ENCODE measurements around the gene FAM174B.

Gene FAM174B

GRCh38 chr15:92600856-92601255 is 54.7 kb downstream of the FAM174B start:
- Mint-ChIP-seq H3K4me3 (no peak overlapping the region), H3K27me3 (peaks cover 6% of the 10 kb centered on the region), H3K36me3 (no peaks in the 10 kb centered on the region), H3K9me3 (peaks cover 4% of the 10 kb centered on the region), H3K27ac (no peak overlapping the region), H3K4me1 (no peaks in the 10 kb centered on the region)
- no peak for DNase-seq (ENCODE audit: low spot score in 2 of 2)
- ATAC-seq (ENCODE audit: low read depth), result no peak

- no peak for DNase-seq (ENCODE audit: low spot score in 2 of 2)
- peaks cover 9% of the 10 kb centered on the region for H3K27me3 Mint-ChIP-seq
- H3K9me3 Mint-ChIP-seq, result peaks cover 1% of the 10 kb centered on the region
- H3K36me3 Mint-ChIP-seq, result no peaks in the 10 kb centered on the region
- no peak overlapping the region for H3K27ac Mint-ChIP-seq
- no peaks in the 10 kb centered on the region for H3K4me1 Mint-ChIP-seq
- ATAC-seq (ENCODE audit: low read depth), result no peak
- H3K4me3 Mint-ChIP-seq, result no peak overlapping the region
Observed at GRCh38 chr15:92599394-92599970, 56.1 kb downstream of the FAM174B start.

- Mint-ChIP-seq H3K27me3 (peaks cover 9% of the 10 kb centered on the region), H3K4me1 (no peaks in the 10 kb centered on the region), H3K27ac (no peak overlapping the region), H3K4me3 (no peak overlapping the region), H3K9me3 (no peaks in the 10 kb centered on the region), H3K36me3 (no peaks in the 10 kb centered on the region)
- DNase-seq (ENCODE audit: low spot score in 2 of 2), result no peak
- ATAC-seq (ENCODE audit: low read depth), result no peak
Observed at GRCh38 chr15:92597548-92597947, 58.0 kb downstream of the FAM174B start.

- ATAC-seq (ENCODE audit: low read depth), result no peak
- H3K36me3 Mint-ChIP-seq, result no peaks in the 10 kb centered on the region
- no peak for DNase-seq (ENCODE audit: low spot score in 2 of 2)
- no peak overlapping the region for H3K4me3 Mint-ChIP-seq
- H3K9me3 Mint-ChIP-seq, result no peaks in the 10 kb centered on the region
- H3K27me3 Mint-ChIP-seq, result peaks cover 9% of the 10 kb centered on the region
- H3K4me1 Mint-ChIP-seq, result no peaks in the 10 kb centered on the region
- no peak overlapping the region for H3K27ac Mint-ChIP-seq
Observed at GRCh38 chr15:92596623-92597022, 59.0 kb downstream of the FAM174B start.

- H3K4me1 Mint-ChIP-seq, result no peaks in the 10 kb centered on the region
- no peak overlapping the region for H3K4me3 Mint-ChIP-seq
- H3K9me3 Mint-ChIP-seq, result no peaks in the 10 kb centered on the region
- H3K36me3 Mint-ChIP-seq, result no peaks in the 10 kb centered on the region
- H3K27ac Mint-ChIP-seq, result no peak overlapping the region
- peaks cover 9% of the 10 kb centered on the region for H3K27me3 Mint-ChIP-seq
- no peak for DNase-seq (ENCODE audit: low spot score in 2 of 2)
- ATAC-seq (ENCODE audit: low read depth), result no peak
Observed at GRCh38 chr15:92595506-92596381, 59.8 kb downstream of the FAM174B start.

GRCh38 chr15:92591275-92591674 is 64.3 kb downstream of the FAM174B start:
- no peak for DNase-seq (ENCODE audit: low spot score in 2 of 2)
- no peak overlapping the region for H3K27ac Mint-ChIP-seq
- no peaks in the 10 kb centered on the region for H3K36me3 Mint-ChIP-seq
- ATAC-seq (ENCODE audit: low read depth), result no peak
- no peaks in the 10 kb centered on the region for H3K4me1 Mint-ChIP-seq
- H3K27me3 Mint-ChIP-seq, result peaks cover 5% of the 10 kb centered on the region
- H3K9me3 Mint-ChIP-seq, result no peaks in the 10 kb centered on the region
- H3K4me3 Mint-ChIP-seq, result no peak overlapping the region

- ATAC-seq (ENCODE audit: low read depth) (no peak), DNase-seq (ENCODE audit: low spot score in 2 of 2) (no peak)
- Mint-ChIP-seq H3K27ac (no peak overlapping the region), H3K9me3 (no peaks in the 10 kb centered on the region), H3K4me3 (no peak overlapping the region), H3K27me3 (peaks cover 9% of the 10 kb centered on the region), H3K4me1 (no peaks in the 10 kb centered on the region), H3K36me3 (no peaks in the 10 kb centered on the region)
Observed at GRCh38 chr15:92586966-92587365, 68.6 kb downstream of the FAM174B start.

GRCh38 chr15:92586383-92586942 is 69.1 kb downstream of the FAM174B start:
- no peaks in the 10 kb centered on the region for H3K4me1 Mint-ChIP-seq
- no peak for DNase-seq (ENCODE audit: low spot score in 2 of 2)
- no peak overlapping the region for H3K27ac Mint-ChIP-seq
- no peaks in the 10 kb centered on the region for H3K36me3 Mint-ChIP-seq
- H3K4me3 Mint-ChIP-seq, result no peak overlapping the region
- no peaks in the 10 kb centered on the region for H3K9me3 Mint-ChIP-seq
- H3K27me3 Mint-ChIP-seq, result peaks cover 9% of the 10 kb centered on the region
- ATAC-seq (ENCODE audit: low read depth), result no peak

- Mint-ChIP-seq H3K36me3 (no peaks in the 10 kb centered on the region), H3K9me3 (no peaks in the 10 kb centered on the region), H3K4me3 (no peak overlapping the region), H3K27ac (no peak overlapping the region), H3K27me3 (peaks cover 12% of the 10 kb centered on the region), H3K4me1 (no peaks in the 10 kb centered on the region)
- DNase-seq (ENCODE audit: low spot score in 2 of 2) (no peak), ATAC-seq (ENCODE audit: low read depth) (no peak)
Observed at GRCh38 chr15:92584105-92584504, 71.5 kb downstream of the FAM174B start.

GRCh38 chr15:92583096-92584034 is 72.2 kb downstream of the FAM174B start:
- no peak for ATAC-seq (ENCODE audit: low read depth)
- DNase-seq (ENCODE audit: low spot score in 2 of 2), result no peak
- no peak overlapping the region for H3K27ac Mint-ChIP-seq
- no peaks in the 10 kb centered on the region for H3K4me1 Mint-ChIP-seq
- H3K9me3 Mint-ChIP-seq, result no peaks in the 10 kb centered on the region
- H3K27me3 Mint-ChIP-seq, result peaks cover 12% of the 10 kb centered on the region
- H3K4me3 Mint-ChIP-seq, result no peak overlapping the region
- H3K36me3 Mint-ChIP-seq, result no peaks in the 10 kb centered on the region

GRCh38 chr15:92582206-92582605 is 73.4 kb downstream of the FAM174B start:
- H3K4me1 Mint-ChIP-seq, result no peaks in the 10 kb centered on the region
- no peaks in the 10 kb centered on the region for H3K36me3 Mint-ChIP-seq
- no peaks in the 10 kb centered on the region for H3K9me3 Mint-ChIP-seq
- no peak overlapping the region for H3K4me3 Mint-ChIP-seq
- DNase-seq (ENCODE audit: low spot score in 2 of 2) (no peak), ATAC-seq (ENCODE audit: low read depth) (no peak)
- peaks cover 11% of the 10 kb centered on the region for H3K27me3 Mint-ChIP-seq
- no peak overlapping the region for H3K27ac Mint-ChIP-seq

- H3K4me3 Mint-ChIP-seq, result no peak overlapping the region
- H3K27ac Mint-ChIP-seq, result no peak overlapping the region
- H3K27me3 Mint-ChIP-seq, result peaks cover 11% of the 10 kb centered on the region
- no peaks in the 10 kb centered on the region for H3K36me3 Mint-ChIP-seq
- H3K4me1 Mint-ChIP-seq, result no peaks in the 10 kb centered on the region
- DNase-seq (ENCODE audit: low spot score in 2 of 2) (no peak), ATAC-seq (ENCODE audit: low read depth) (no peak)
- H3K9me3 Mint-ChIP-seq, result no peaks in the 10 kb centered on the region
Observed at GRCh38 chr15:92580933-92581445, 74.6 kb downstream of the FAM174B start.

- no peak overlapping the region for H3K27ac Mint-ChIP-seq
- H3K27me3 Mint-ChIP-seq, result peaks cover 9% of the 10 kb centered on the region
- DNase-seq (ENCODE audit: low spot score in 2 of 2), result no peak
- no peak overlapping the region for H3K4me3 Mint-ChIP-seq
- H3K36me3 Mint-ChIP-seq, result no peaks in the 10 kb centered on the region
- no peak for ATAC-seq (ENCODE audit: low read depth)
- H3K9me3 Mint-ChIP-seq, result no peaks in the 10 kb centered on the region
- no peaks in the 10 kb centered on the region for H3K4me1 Mint-ChIP-seq
Observed at GRCh38 chr15:92580521-92580920, 75.1 kb downstream of the FAM174B start.
